SH-SY5Y (cell line): ENCODE data around the gene RIN3.

Experiments used
- GATA2 ChIP-seq: IDR thresholded peaks from 2 replicates; pipeline ENCODE4 v1.6.1; 2011; ENCODE audit warnings: mild to moderate bottlenecking, low read depth, low read length
- GATA3 ChIP-seq: IDR thresholded peaks from 2 replicates; pipeline ENCODE4 v1.6.1; 2011; ENCODE audit warnings: low read depth, mild to moderate bottlenecking, low read length, moderate library complexity

- TF ChIP-seq GATA3 (no peak), GATA2 (no peak)
These were observed 77.4 kb downstream of the RIN3 start for GRCh38 chr14:92590941-92591340.
